ENCODE data around the gene ITGB6. TPM values are rescaled to one million over a fixed set of nuclear protein-coding genes. Genes with fewer than 3 reads are reported as not detected.
A peak's percentile ranks its signal among the peaks of the same experiment; 100 is the strongest.

The ITGB6 gene
- total and polyA plus RNA-seq, 2 donors from 2014 or later: 13.4 to 302 TPM

- DNase-seq: no peak
- H3K9me3 ChIP-seq (ENCODE audit: control insufficient read depth in 2 of 3, insufficient read depth in 1 of 3, low read length in 3 of 3): no peaks in the 10 kb centered on the region
- intact Hi-C loops (cut with DNase I): no loop called here
- no peak overlapping the region for H3K27ac ChIP-seq (ENCODE audit: low read depth in 2 of 2, low read length in 2 of 2)
- no peaks in the 10 kb centered on the region for H3K27me3 ChIP-seq (ENCODE audit: control insufficient read depth, insufficient read depth, low read length)
- H3K4me1 ChIP-seq (ENCODE audit: control insufficient read depth in 2 of 3, insufficient read depth in 2 of 3, low read depth in 1 of 3, low read length in 3 of 3): peaks cover 0 to 5% (median 3%) of the 10 kb centered on the region in 3 donors
- no peaks in the 10 kb centered on the region for H3K36me3 ChIP-seq (ENCODE audit: control insufficient read depth in 2 of 3, insufficient read depth in 3 of 3, low read length in 3 of 3)
- no peak for TF ChIP-seq CTCF (IDR thresholded peaks at IDR 0.05; ENCODE audit: borderline replicate concordance, extremely low read depth, insufficient read depth)
- no peak overlapping the region for H3K4me3 ChIP-seq (ENCODE audit: low read length in 3 of 3)
- H3K9ac ChIP-seq (ENCODE audit: low read length in 3 of 3): no peak overlapping the region
- FAIRE-seq: no peak
These were observed 1.9 kb upstream of the ITGB6 start for GRCh38 chr2:160201849-160202539.

DNA sequence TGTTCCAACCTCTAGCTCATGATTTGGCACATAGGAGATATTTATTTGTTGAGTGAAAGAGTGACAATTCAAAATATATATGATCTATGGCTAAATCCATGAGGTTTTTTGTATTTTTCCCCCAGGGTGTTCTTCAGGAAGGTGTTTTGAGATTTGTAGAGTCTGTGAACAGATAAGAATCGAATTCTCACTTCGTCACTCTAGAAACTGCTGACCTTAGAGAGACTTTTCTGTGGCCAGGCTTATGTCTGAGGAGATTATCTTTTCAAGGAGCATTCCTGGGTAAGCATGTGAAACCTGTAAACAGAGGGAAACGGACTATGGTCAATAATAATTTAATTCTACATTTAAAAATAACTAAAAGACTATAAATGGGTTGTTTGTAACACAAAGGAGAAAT, 849 bp upstream of the ITGB6 start:
- H3K27me3 ChIP-seq (ENCODE audit: control insufficient read depth, insufficient read depth, low read length): no peaks in the 10 kb centered on the region
- no peak overlapping the region for H3K9ac ChIP-seq (ENCODE audit: low read length in 3 of 3)
- intact Hi-C loops (cut with DNase I): no loop called here
- no peak for TF ChIP-seq CTCF (IDR thresholded peaks at IDR 0.05; ENCODE audit: borderline replicate concordance, extremely low read depth, insufficient read depth)
- DNase-seq: no peak
- H3K9me3 ChIP-seq (ENCODE audit: control insufficient read depth in 2 of 3, insufficient read depth in 1 of 3, low read length in 3 of 3): no peaks in the 10 kb centered on the region
- H3K4me3 ChIP-seq (ENCODE audit: low read length in 3 of 3): no peak overlapping the region
- no peaks in the 10 kb centered on the region for H3K36me3 ChIP-seq (ENCODE audit: control insufficient read depth in 2 of 3, insufficient read depth in 3 of 3, low read length in 3 of 3)
- H3K4me1 ChIP-seq (ENCODE audit: control insufficient read depth in 2 of 3, insufficient read depth in 2 of 3, low read depth in 1 of 3, low read length in 3 of 3): peaks cover 0 to 5% (median 3%) of the 10 kb centered on the region in 3 donors
- no peak overlapping the region for H3K27ac ChIP-seq (ENCODE audit: low read depth in 2 of 2, low read length in 2 of 2)
- no peak for FAIRE-seq

- Histone ChIP-seq H3K4me1 (ENCODE audit: control insufficient read depth in 2 of 3, insufficient read depth in 2 of 3, low read depth in 1 of 3, low read length in 3 of 3) (no peaks in the 10 kb centered on the region), H3K4me3 (ENCODE audit: low read length in 3 of 3) (peak overlapping the region; percentile 4 to 55 (median 42)), H3K27me3 (ENCODE audit: control insufficient read depth, insufficient read depth, low read length) (no peaks in the 10 kb centered on the region), H3K27ac (ENCODE audit: low read depth in 2 of 2, low read length in 2 of 2) (peak overlapping the region in 1 of 2 donors; percentile 3), H3K36me3 (ENCODE audit: control insufficient read depth in 2 of 3, insufficient read depth in 3 of 3, low read length in 3 of 3) (no peaks in the 10 kb centered on the region), H3K9me3 (ENCODE audit: control insufficient read depth in 2 of 3, insufficient read depth in 1 of 3, low read length in 3 of 3) (no peaks in the 10 kb centered on the region), H3K9ac (ENCODE audit: low read length in 3 of 3) (peak overlapping the region in 2 of 3 donors; percentile 17 to 38)
- no peak for DNase-seq
- FAIRE-seq: no peak
- TF ChIP-seq CTCF (IDR thresholded peaks at IDR 0.05; ENCODE audit: borderline replicate concordance, extremely low read depth, insufficient read depth): no peak
- intact Hi-C loops (cut with DNase I): no loop called here
These were observed 1.0 kb downstream of the ITGB6 start for GRCh38 chr2:160199053-160199452.

Measured in kidney (tissue), 14 donors.